Astrocyte of the hippocampus (primary cell): ENCODE measurements around the gene INTS11.

Experiments
- DNase-seq: peaks from one replicate; pipeline ENCODE4 v3.0.0; 2011; ENCODE audit warnings: low read depth, low spot score

The INTS11 gene

GRCh38 chr1:1262758-1263157 lies 61.7 kb downstream of the INTS11 start:
- no peak for DNase-seq

DNA sequence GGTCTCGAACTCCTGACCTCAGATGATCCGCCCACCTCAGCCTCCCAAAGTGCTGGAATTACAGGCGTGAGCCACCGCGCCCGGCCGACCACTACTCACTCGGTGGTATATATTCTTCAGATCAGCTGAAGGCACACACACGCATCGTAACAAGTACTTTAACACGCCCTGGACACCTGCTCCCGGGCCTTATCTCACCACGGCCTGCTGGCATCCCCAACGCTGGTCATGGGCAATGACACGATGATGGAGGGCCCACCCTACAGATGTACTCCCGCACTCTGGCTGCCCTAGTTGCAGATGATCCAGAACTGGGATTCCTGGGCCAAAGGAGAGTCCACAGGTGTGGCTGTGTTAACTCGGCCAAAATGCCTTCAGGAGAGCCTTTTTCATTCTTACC lies 62.4 kb downstream of the INTS11 start:
- no peak for DNase-seq
